ENCODE measurements around the gene ATXN1.
"Not testable (repeated sequence)": the region's sequence is repeated elsewhere in the genome, so short reads cannot be mapped to it uniquely, and the experiment has no call there.

ATXN1 gene

DNA sequence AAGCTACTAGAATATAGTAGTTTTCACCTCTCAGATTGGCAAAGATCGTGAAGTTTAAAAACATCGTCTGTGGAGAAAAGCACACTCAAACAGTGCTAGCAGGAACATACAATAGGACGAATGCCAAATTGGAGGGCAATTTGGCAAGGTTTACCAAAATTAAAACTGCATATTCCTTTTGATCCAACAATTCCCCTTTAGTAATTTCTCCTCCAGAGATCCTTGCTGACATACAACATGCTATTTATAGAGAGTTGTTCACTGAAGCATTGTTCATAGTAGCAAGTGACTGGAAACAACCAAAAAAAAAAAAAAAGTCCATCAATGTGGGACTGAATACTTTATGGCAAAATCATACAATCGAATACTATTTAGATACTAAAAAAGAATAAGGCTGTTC lies 202.2 kb downstream of the ATXN1 start:
- no peak for DNase-seq

DNA sequence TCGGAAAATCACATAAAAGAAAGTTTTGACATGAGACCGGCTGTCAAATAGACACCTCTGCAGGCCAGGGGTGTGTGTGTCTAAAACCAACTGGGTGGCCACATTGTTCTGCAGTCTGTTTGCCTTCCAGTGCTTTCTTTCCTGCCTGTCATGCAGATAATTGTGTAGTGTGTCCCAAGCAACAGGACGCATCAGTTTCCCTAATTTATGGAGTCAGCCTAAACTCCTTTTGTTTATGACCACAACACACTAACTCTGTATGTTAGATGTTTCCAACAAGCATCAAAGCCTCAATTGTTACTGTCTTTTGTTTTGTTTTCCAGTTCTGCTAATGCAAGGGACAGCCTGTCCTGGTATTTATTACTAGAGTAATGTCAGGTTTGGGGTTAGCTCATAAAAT lies 205.7 kb downstream of the ATXN1 start:
- no peak for DNase-seq

DNA sequence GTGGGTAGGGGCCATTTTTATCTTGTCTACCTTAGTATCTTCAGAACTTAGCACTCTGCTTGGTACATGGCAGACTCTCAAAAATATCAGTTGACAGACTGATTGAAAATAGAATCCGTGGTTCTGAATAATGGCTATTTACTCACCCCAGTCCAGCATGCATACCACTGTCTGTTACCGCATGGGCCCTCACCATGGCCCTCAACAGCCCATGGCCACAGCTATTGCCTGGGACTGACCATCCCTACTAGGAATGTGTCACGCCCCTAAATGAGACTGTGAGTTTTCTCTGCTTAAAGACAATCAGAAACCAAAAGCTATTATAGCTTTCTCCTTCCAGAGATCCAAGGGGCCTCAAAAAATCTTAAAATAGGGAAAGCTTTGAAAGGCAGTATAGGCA lies 207.7 kb downstream of the ATXN1 start:
- DNase-seq = no peak

DNA sequence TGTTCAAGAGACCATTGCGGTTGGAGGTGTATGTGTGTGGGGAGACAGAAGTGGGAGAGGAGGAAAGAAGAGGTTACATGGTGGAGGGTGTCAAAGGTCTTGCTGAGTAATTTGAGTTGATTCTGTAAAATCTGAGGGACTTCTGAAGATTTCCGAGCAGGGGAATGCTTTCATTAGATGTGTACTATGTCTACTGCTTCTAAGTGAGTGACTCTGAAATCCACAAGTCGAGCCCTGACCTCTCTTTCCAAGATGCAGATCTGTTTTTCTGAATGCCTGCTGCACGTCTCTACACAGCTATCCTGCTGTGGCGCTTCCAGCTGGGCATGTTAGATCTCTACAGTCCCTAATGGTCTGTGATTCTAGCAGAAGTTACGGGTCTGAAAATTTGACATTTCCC lies 209.8 kb downstream of the ATXN1 start:
- DNase-seq = no peak

DNA sequence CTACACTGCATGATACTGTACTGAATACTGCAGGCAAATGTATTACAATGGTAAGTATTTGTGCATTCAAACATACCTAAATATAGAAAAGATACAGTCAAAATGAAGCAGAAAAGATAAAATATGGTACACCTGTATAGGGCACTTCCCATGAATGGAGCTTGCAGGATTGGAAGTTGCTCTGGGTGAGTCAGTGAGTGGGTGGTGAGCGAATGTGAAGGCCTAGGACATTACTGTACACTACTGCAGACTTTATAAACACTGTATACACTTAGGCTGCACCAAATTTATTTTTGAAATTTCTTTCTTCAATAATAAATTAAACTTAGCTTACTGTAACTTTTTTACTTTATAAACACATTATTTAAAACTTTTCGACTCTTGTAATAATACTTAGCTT lies 213.1 kb downstream of the ATXN1 start:
- no peak for DNase-seq

DNA sequence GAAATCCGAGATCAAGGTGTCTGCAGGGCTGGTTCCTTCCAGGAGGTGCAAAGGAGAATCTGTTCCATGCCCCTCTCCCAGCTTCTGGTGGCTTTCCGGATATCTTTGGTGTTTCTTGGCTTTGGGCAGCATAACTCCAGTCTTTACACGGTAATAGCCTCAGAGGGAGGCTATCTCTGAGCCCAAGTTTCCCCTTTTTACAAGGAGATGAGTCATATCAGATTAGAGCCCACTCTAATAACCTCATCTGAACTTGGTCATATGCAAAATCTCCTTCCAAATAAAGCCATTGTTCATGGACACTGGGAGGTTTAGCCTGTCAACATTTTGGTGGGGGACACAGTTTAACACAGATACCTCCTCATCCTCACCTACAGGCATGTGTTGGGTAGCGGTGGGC lies 213.7 kb downstream of the ATXN1 start:
- no peak for DNase-seq

- no peak for DNase-seq
Measured at GRCh38 chr6:16546861-16547260, 214.4 kb downstream of the ATXN1 start.

- no peak for DNase-seq
Measured at GRCh38 chr6:16545382-16545781, 215.9 kb downstream of the ATXN1 start.

GRCh38 chr6:16544521-16544920 lies 216.7 kb downstream of the ATXN1 start:
- DNase-seq = no peak

DNA sequence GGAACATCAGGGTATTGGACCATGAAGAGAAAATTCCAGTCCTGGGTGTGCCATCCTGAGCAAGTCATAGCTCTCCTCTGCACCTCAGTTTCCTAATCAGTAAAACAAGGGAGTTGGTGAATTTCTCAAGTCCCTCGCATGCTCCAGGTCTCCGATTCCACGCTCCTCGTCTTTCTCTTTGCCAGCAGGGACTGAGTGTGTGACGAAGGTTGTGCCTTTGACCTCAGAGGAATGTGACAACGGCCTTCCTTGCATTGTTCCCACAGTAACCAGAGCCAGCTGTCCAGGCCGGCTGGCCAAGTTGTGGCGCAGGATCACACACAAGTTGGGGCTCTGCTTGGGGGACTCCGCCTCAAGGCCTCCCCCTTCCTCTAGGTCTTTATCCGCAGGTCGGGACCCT lies 217.3 kb downstream of the ATXN1 start:
- DNase-seq = no peak

- no peak for DNase-seq
Measured at GRCh38 chr6:16543521-16543920, 217.7 kb downstream of the ATXN1 start.

GRCh38 chr6:16542070-16542469 lies 219.2 kb downstream of the ATXN1 start:
- DNase-seq = no peak

GRCh38 chr6:16540804-16541752 lies 220.2 kb downstream of the ATXN1 start:
- DNase-seq = no peak

DNA sequence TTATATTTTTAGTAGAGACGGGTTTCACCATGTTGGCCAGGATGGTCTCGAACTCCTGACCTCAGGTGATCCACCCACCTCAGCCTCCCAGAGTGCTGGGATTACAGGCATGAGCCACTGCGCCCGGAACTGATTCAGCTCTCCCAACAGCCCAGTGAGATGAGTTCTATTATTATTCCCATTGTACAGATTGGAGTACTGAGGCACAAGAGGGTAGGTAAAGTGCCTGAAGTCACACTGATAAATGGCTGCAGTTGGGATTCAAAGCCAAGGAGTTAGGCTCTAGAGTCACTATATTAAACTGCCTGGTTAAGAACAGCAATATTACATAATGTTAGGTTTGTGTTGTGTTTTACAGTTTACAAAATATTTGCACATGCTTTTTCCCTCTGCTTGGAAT lies 220.9 kb downstream of the ATXN1 start:
- not testable (repeated sequence) for DNase-seq

- no peak for DNase-seq
Measured at GRCh38 chr6:16539086-16539931, 222.0 kb downstream of the ATXN1 start.

- DNase-seq = no peak
Measured at GRCh38 chr6:16535564-16535963, 225.7 kb downstream of the ATXN1 start.

GRCh38 chr6:16533721-16534136 lies 227.5 kb downstream of the ATXN1 start:
- no peak for DNase-seq

DNA sequence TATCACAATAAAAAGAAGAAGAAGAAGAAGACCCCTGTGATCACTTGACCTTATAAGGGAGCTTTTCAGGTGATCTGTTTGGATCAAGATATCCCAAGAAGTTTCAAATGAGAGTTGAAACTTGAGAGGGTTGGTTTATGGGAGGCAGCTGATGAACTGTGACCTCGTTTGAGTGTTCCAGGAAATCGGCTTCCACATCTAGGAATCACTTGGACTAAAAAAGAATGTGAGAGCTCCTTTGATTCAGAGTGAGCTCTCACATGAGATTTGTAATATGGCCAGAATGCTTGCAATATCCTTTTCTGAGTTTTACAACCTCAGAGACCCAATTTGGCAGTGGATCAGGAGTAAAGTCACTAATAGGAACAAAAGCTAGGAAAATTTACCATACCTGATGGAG lies 228.1 kb downstream of the ATXN1 start:
- no peak for DNase-seq

- no peak for DNase-seq
Measured at GRCh38 chr6:16527691-16528090, 233.6 kb downstream of the ATXN1 start.

DNA sequence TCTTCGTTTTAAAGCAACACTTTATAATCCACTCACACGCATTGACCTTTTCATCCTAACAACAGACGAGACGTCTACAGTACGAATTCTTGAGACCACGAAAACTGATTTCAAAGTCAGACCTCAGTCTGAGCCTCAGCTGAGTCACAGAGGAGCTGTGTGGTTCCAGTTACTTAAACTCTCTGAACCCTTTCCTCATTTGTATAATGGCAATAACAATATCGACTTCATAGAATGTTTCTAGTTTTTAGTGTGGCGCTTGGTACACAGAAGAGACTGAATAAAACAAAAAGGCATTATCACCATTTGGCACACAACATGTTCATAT lies 236.9 kb downstream of the ATXN1 start:
- DNase-seq = no peak

- DNase-seq = no peak
Measured at GRCh38 chr6:16523606-16524379, 237.5 kb downstream of the ATXN1 start.

GRCh38 chr6:16522937-16523336 lies 238.3 kb downstream of the ATXN1 start:
- no peak for DNase-seq

DNA sequence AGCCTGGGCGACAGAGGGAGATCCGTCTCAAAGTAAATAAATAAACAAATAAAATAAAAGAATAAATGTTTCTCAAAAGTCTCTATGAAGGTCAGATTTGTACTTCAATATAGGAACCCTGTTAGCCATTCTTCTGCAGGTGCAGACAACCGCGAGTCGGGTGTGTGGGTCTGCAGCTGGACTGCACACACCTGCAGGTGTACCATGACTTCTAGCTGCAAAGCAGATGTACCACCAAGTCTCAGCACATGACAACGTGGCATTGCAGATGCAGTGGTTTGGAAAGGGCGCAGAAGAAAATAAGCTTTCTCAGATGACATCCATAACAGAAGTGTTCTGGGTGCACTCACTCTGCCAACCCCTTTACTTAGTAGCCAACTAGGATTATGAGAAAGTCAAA lies 239.7 kb downstream of the ATXN1 start:
- no peak for DNase-seq
